GM12873 (cell line): ENCODE measurements around the gene LPAR2.

Source experiments
- TF ChIP-seq, protein P1 (sequence below): IDR thresholded peaks from 2 replicates; pipeline ENCODE4 v1.5.1; 2012; ENCODE audit warnings: low read depth, mild to moderate bottlenecking, moderate library complexity, low read length, control low read depth; ENCODE audit not compliant: insufficient read depth; ENCODE audit errors: missing control alignments

LPAR2 gene

DNA sequence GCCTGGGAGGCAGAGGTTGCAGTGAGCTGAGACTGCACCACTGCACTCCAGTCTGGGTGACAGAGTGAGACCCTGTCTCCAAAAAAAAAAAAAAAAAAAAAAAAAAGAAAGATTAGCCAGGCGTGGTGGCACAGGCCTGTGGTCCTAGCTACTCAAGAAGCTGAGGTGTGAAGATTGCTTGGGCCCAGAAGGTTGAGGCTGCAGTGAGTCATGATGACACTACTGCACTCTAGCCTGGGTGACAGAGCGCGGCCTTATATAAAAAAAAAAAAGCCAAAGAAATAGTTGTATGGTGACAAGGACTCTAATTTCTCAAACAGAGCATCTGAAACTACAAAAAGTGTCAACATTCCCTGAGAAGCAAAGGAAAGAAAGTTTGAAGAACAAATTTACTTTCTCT lies 12.9 kb downstream of the LPAR2 start:
- TF ChIP-seq, protein P1, sequence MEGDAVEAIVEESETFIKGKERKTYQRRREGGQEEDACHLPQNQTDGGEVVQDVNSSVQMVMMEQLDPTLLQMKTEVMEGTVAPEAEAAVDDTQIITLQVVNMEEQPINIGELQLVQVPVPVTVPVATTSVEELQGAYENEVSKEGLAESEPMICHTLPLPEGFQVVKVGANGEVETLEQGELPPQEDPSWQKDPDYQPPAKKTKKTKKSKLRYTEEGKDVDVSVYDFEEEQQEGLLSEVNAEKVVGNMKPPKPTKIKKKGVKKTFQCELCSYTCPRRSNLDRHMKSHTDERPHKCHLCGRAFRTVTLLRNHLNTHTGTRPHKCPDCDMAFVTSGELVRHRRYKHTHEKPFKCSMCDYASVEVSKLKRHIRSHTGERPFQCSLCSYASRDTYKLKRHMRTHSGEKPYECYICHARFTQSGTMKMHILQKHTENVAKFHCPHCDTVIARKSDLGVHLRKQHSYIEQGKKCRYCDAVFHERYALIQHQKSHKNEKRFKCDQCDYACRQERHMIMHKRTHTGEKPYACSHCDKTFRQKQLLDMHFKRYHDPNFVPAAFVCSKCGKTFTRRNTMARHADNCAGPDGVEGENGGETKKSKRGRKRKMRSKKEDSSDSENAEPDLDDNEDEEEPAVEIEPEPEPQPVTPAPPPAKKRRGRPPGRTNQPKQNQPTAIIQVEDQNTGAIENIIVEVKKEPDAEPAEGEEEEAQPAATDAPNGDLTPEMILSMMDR: no peak

DNA sequence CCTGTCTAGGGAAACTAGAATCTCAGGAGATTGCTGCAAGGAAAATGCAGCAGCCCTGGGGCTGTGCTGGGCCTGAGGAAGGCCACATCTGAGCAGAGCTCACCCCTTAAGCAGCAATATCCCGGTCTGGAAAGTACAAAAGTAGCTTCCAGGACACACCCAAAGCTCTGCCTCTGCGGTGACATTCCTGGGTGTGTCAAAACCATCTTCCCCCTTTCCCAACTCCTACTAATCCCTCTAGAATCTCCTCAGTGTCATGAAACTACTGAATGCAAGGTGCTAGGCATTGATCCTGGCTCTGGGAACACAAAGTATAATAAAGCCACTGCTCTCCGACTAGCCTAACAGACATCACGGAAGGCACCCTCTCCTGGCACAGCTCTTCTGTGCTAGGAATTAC lies 14.5 kb downstream of the LPAR2 start:
- TF ChIP-seq, protein P1: no peak

DNA sequence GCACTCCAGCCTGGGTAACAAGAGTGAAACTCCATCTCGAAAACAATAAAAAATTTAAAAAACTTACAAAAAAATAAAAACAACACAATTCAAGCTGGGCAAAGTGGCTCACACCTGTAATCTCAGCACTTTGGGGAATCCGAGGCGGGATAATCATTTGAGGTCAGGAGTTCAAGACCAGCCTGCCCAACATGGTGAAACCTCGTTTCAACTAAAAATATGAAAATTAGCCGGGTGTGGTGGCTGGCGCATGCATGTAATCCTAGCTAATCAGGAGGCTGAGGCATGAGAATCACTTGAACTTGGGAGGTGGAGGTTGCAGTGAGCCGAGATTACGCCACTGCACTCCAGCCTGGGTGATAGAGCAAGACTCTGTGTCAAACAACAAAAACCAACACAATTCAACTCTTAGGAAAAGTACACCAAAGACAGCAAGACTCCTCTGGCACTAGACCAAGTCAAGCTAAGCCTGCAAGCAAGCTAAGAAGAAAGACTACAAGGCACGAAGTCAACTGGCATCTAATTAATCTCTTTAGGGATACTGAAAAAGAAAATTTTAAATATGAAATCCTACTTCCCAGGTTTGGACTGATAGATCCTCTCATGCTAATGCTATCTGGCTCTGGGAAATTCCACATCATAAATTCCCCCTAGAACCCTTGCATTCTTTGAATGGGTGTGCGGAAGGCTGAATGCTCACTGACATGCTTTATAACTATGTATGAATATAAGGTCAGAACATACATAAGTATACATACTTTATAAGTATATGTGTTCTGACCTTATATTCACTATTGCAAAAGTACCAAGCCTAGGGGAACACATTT lies 17.4 kb downstream of the LPAR2 start:
- TF ChIP-seq, protein P1: no peak

DNA sequence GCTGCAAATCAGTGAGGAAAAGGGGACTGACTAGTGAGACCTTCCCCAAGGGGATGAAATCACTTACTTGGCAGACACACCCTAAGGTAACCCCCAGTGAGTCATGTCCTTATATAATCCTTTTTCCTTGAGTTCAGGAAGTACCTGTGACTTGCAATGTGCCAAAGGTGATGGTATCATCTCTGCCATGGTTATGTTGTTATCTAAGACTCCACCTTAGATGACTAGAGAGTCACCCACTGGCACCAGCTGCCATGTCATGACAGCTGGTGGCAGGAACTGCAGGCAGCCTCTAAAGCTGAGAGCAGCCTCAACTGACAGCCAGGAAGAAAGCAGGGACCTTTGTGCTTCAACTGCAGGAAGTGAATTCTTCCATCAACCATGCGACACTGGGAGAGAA lies 22.0 kb downstream of the LPAR2 start:
- TF ChIP-seq, protein P1: no peak

DNA sequence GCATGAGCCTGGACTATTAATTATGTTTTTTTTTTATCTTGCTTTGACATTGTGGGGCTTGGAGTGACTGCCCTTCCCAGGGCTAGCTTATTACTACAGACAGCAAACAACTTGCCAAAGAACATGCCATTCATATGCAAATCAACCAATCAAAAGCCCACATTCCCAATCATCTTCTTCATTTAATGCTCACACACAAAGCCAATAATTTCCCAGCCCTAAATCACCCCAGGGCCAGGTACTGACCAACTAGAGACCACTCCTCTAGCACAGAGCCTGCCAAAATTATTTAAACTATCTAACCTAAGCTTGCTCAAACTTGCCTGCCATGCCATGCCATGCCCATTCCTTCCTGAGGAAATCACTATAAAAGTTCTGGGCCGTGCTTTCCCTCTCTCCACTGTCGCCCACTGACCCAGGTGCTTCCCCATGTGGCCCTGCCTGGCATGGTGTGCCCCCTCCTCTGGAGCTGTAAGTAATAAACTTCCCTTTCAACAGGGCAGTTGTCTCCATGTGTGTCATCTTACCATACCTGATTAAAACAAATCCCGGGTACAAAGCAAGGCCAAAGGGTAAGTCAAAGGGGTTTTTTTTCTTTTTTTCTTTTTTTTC lies 25.2 kb downstream of the LPAR2 start:
- TF ChIP-seq, protein P1: no peak

DNA sequence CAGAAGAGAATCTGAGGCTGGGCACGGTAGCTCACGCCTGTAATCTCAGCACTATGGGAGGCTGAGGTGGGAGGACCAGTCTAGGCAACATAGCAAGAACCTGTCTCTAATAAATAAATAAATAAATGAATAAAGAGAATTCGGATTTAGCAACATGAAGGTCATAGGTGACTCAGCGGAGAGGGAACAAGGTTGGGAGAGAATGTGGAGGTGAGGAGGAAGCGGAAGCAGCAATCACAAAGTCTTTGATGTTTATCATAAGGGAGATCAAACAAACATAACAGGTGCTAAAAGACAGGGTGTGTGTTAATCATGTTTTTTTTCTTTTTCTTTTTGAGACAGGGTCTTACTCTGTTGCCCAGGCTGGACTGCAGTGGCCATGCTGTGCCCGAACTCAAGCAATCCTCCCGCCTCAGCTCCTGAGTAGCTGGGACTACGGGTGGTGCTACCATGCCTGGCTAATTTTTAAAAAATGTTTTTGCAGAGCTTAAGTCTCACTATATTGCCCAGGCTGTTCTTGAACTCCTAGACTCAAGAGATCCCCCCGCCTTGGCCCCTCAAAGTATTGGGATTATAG lies 25.8 kb downstream of the LPAR2 start:
- TF ChIP-seq, protein P1: no peak

DNA sequence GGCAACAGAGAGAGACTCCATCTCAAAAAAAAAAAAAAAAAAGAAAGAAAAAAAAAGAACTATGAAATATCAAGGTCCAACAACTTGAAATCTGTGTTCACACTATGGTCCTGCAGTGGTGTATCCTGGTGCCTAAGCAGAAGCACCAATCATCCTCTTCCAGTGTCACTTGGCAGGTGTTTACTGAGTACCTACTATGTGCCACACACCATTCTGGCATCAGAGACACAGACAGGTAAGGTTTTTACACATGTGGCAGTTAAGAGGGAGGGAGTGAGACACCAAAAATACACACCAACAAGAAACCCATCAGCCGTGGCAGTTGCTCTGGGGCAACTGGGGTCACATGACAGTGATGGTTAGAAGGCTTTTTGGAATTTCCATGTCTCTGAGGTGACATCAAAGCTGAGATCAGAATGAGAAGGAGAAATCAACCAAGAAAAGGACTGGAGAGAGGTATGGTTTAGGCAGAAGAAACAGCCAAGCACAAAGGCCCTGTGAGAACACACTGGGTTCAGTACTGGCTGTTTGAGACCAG lies 27.2 kb downstream of the LPAR2 start:
- TF ChIP-seq, protein P1: no peak
